Measurements from ENCODE around the gene KMT2D.

The KMT2D gene

GRCh38 chr12:49012739-49013138, 47.9 kb downstream of the KMT2D start:
- Histone ChIP-seq H3K4me3 (ENCODE audit: low read depth, low read length) (no peak overlapping the region), H3K9me3 (ENCODE audit: control insufficient read depth, insufficient read depth, low read depth, low read length) (no peaks in the 10 kb centered on the region), H3K27me3 (ENCODE audit: control insufficient read depth, insufficient read depth, low read length) (no peaks in the 10 kb centered on the region), H3K27ac (ENCODE audit: low read depth, low read length) (no peak overlapping the region), H3K36me3 (ENCODE audit: control insufficient read depth, insufficient read depth, low read length) (peaks cover 11% of the 10 kb centered on the region), H3K9ac (ENCODE audit: low read length) (no peak overlapping the region), H3K4me1 (ENCODE audit: control insufficient read depth, insufficient read depth, low read length) (peaks cover 3% of the 10 kb centered on the region)

Measured in HUES6 (cell line).